Body of pancreas (tissue), 4 donors: ENCODE measurements around the gene RBMS3. TPM values are rescaled to one million over a fixed set of nuclear protein-coding genes. Genes with fewer than 3 reads are reported as not detected.

Source experiments
- ATAC-seq: fragments of 150-250 bp; one replicate; pipeline ENCODE4 v1.9.1; 2016
- DNase-seq, 4 donors: peaks; one replicate each; pipeline ENCODE4 v3.0.0-alpha.2; 2019
- H3K27ac ChIP-seq, 4 donors: fragments of 200-600 bp; sonication (generic); 1 replicate in 3 of 4; 2 replicates in 1 of 4; pipeline versions ENCODE4 v1.5.1 to v1.6.1; 2016 to 2019; ENCODE audit warnings: mild to moderate bottlenecking in 1 of 4, mixed read lengths in 1 of 4, moderate library complexity in 1 of 4
- H3K27me3 ChIP-seq, 2 donors: fragments of 200-600 bp; sonication (generic); one replicate each; pipeline ENCODE4 v1.6.0; 2016; ENCODE audit warnings: mild to moderate bottlenecking in 1 of 2
- H3K36me3 ChIP-seq, 2 donors: fragments of 200-600 bp; sonication (generic); replicated peaks in 1 of 2; 2 replicates each; pipeline ENCODE4 v1.5.1; 2016; ENCODE audit warnings: low read depth in 2 of 2; ENCODE audit not compliant: insufficient read depth in 1 of 2
- H3K4me1 ChIP-seq: fragments of 200-600 bp; sonication (generic); one replicate; pipeline ENCODE4 v1.6.0; 2016
- H3K4me3 ChIP-seq, 2 donors: fragments of 200-600 bp; sonication (generic); 1 replicate in 1 of 2; 2 replicates in 1 of 2; pipeline ENCODE4 v1.5.1; 2016 to 2019
- H3K9me3 ChIP-seq, 3 donors: fragments of 200-600 bp; sonication (generic); 1 replicate in 2 of 3; 2 replicates in 1 of 3; pipeline ENCODE4 v1.5.1; 2016
- CTCF ChIP-seq, 7 experiments: fragments of 450-650 bp in 4 of 7; fragments of 200-600 bp in 3 of 7; sonication (generic) in 3 of 7; IDR thresholded peaks; one replicate each; pipeline ENCODE4 v1.5.1; 2016 to 2019; ENCODE audit warnings: antibody characterized with exemption in 7 of 7
- POLR2A ChIP-seq, 3 donors: fragments of 450-650 bp; IDR thresholded peaks; one replicate each; pipeline ENCODE4 v1.6.1; 2016; ENCODE audit warnings: antibody characterized with exemption in 3 of 3, mild to moderate bottlenecking in 2 of 3
- WGBS, 2 donors: methylation state at CpG; one replicate each; pipeline ENCODE4 v1.1.5; 2017; 5-methylcytosine and 5-hydroxymethylcytosine counted together
- intact Hi-C: fragments of 100-400 bp; cut with DNase I; formaldehyde crosslinking; loops from one replicate; pipeline ENCODE4 v1.15.1; 2023
- total RNA-seq, 2 donors: library from RNA; depleted of rRNA; stranded (reverse); fragments of >200 nt; gene quantifications; one replicate each; pipeline ENCODE4 v1.1.0, GENCODE V29; 2016

The RBMS3 gene
- total RNA-seq, 2 donors from 2014 or later: 17.4 to 29.7 TPM

- whole genome bisulfite sequencing, 2 donors: 58 to 59% methylated on average over 4 of the region's 4 CpGs
- H3K4me1 ChIP-seq: no peaks in the 10 kb centered on the region
- intact Hi-C loops: no loop called here
- no peaks in the 10 kb centered on the region for H3K27me3 ChIP-seq
- TF ChIP-seq CTCF (IDR thresholded peaks at IDR 0.05): no peak
- H3K9me3 ChIP-seq: no peaks in the 10 kb centered on the region
- no peaks in the 10 kb centered on the region for H3K36me3 ChIP-seq
- H3K27ac ChIP-seq: no peak overlapping the region
- no peak for DNase-seq
- H3K4me3 ChIP-seq: no peak overlapping the region
- ATAC-seq: no peak
Observed at GRCh38 chr3:29745232-29745870, 464.5 kb downstream of the RBMS3 start.

- Histone ChIP-seq H3K4me3 (no peak overlapping the region), H3K9me3 (no peaks in the 10 kb centered on the region), H3K36me3 (no peaks in the 10 kb centered on the region), H3K4me1 (no peaks in the 10 kb centered on the region), H3K27me3 (no peaks in the 10 kb centered on the region), H3K27ac (no peak overlapping the region)
- TF ChIP-seq CTCF (IDR thresholded peaks at IDR 0.05) (no peak), POLR2A (IDR thresholded peaks at IDR 0.05) (no peak)
- intact Hi-C loops: no loop called here
- ATAC-seq (no peak), DNase-seq (no peak)
- 17 to 28% methylated on average over 2 of the region's 2 CpGs for WGBS, 2 donors
Observed at GRCh38 chr3:29746163-29746760, 465.4 kb downstream of the RBMS3 start.

- Histone ChIP-seq H3K4me1 (no peaks in the 10 kb centered on the region), H3K27ac (no peak overlapping the region), H3K4me3 (no peak overlapping the region), H3K36me3 (no peaks in the 10 kb centered on the region), H3K27me3 (no peaks in the 10 kb centered on the region), H3K9me3 (no peaks in the 10 kb centered on the region)
- intact Hi-C loops: no loop called here
- ATAC-seq (no peak), DNase-seq (no peak)
- TF ChIP-seq CTCF (IDR thresholded peaks at IDR 0.05) (no peak), POLR2A (IDR thresholded peaks at IDR 0.05) (no peak)
Observed at GRCh38 chr3:29747991-29748390, 467.1 kb downstream of the RBMS3 start.

- Histone ChIP-seq H3K4me1 (peaks cover 2% of the 10 kb centered on the region), H3K36me3 (no peaks in the 10 kb centered on the region), H3K9me3 (no peaks in the 10 kb centered on the region), H3K27ac (no peak overlapping the region), H3K27me3 (no peaks in the 10 kb centered on the region), H3K4me3 (no peak overlapping the region)
- intact Hi-C loops: no loop called here
- no peak for DNase-seq
- no peak for TF ChIP-seq POLR2A (IDR thresholded peaks at IDR 0.05)
- TF ChIP-seq CTCF (IDR thresholded peaks at IDR 0.05): no peak
- ATAC-seq: no peak
- WGBS, 2 donors: 93 to 95% methylated on average over 9 of the region's 9 CpGs
Observed at GRCh38 chr3:29751647-29752314, 470.9 kb downstream of the RBMS3 start.
